Smooth muscle cell (in vitro differentiated cells): ENCODE measurements around the gene TM4SF4. TPM values are rescaled to one million over a fixed set of nuclear protein-coding genes. Genes with fewer than 3 reads are reported as not detected.

ENCODE experiments used
- DNase-seq: peaks from one replicate; lab custom pipeline; 2025; ENCODE audit not compliant: unreplicated experiment; lab: John Stamatoyannopoulos, UW
- H2AFZ ChIP-seq: fragments of 200-600 bp; sonication (generic); 2 replicates; pipeline ENCODE4 v1.6.0; 2016; ENCODE audit warnings: antibody characterized with exemption, low read depth, mild to moderate bottlenecking
- H3F3A ChIP-seq: fragments of 200-600 bp; sonication (generic); 2 replicates; pipeline ENCODE4 v1.6.0; 2017; ENCODE audit warnings: antibody characterized with exemption, low read depth
- H3K27ac ChIP-seq: fragments of 200-600 bp; sonication (generic); 2 replicates; pipeline ENCODE4 v1.5.1; 2016; ENCODE audit warnings: low read depth, mild to moderate bottlenecking
- H3K27me3 ChIP-seq: fragments of 200-600 bp; sonication (generic); 2 replicates; pipeline ENCODE4 v1.6.1; 2016; ENCODE audit warnings: low read depth, mild to moderate bottlenecking
- H3K36me3 ChIP-seq: fragments of 200-600 bp; sonication (generic); 2 replicates; pipeline ENCODE4 v1.5.1; 2016; ENCODE audit warnings: low read depth
- H3K4me1 ChIP-seq: fragments of 200-600 bp; sonication (generic); 2 replicates; pipeline ENCODE4 v1.5.1; 2016; ENCODE audit warnings: low read depth
- H3K4me2 ChIP-seq: fragments of 200-600 bp; sonication (generic); 2 replicates; pipeline ENCODE4 v1.6.0; 2016; ENCODE audit warnings: mild to moderate bottlenecking
- H3K4me3 ChIP-seq: fragments of 200-600 bp; sonication (generic); 2 replicates; pipeline ENCODE4 v1.5.1; 2016; ENCODE audit warnings: mild to moderate bottlenecking
- H3K79me2 ChIP-seq: fragments of 200-600 bp; sonication (generic); 2 replicates; pipeline ENCODE4 v1.6.0; 2016; ENCODE audit warnings: low read depth, mild to moderate bottlenecking
- H3K9ac ChIP-seq: fragments of 200-600 bp; sonication (generic); 2 replicates; pipeline ENCODE4 v1.6.0; 2016; ENCODE audit warnings: low read depth
- H3K9me3 ChIP-seq: fragments of 200-600 bp; sonication (generic); replicated peaks from 2 replicates; pipeline ENCODE4 v1.5.1; 2016; ENCODE audit warnings: low read depth
- H4K20me1 ChIP-seq: fragments of 200-600 bp; sonication (generic); 2 replicates; pipeline ENCODE4 v1.6.0; 2016; ENCODE audit warnings: low read depth
- CTCF ChIP-seq: fragments of 200-600 bp; sonication (generic); IDR thresholded peaks from 2 replicates; pipeline ENCODE4 v1.5.1; 2017; ENCODE audit warnings: borderline replicate concordance, mild to moderate bottlenecking, antibody characterized with exemption; ENCODE audit not compliant: insufficient read depth, poor library complexity, severe bottlenecking
- WGBS: methylation state at CpG from one replicate; pipeline ENCODE4 v1.1.7; 2016; ENCODE audit warnings: low lambda C conversion rate; 5-methylcytosine and 5-hydroxymethylcytosine counted together
- polyA plus RNA-seq: library from polyadenylated mRNA; unstranded; fragments of >200 nt; fragmentation: Nextera tagmentation; extraction: Ambion mirVana; gene quantifications from 2 replicates; pipeline ENCODE4 v1.2.1, GENCODE V29; 2016
- total RNA-seq: library from RNA; depleted of rRNA; stranded (reverse); fragments of >200 nt; gene quantifications from 2 replicates; pipeline ENCODE4 v1.2.3, GENCODE V29; 2014

The TM4SF4 gene
- total and polyA plus RNA-seq, 2 experiments from 2014 or later: 0.29 TPM; not detected in 1

- no peak for TF ChIP-seq CTCF
- H2AFZ ChIP-seq: no peak overlapping the region
- H3K27me3 ChIP-seq: no peaks in the 10 kb centered on the region
- DNase-seq: no peak
- H3K4me3 ChIP-seq: no peak overlapping the region
- WGBS: 68% methylated on average over 9 of the region's 9 CpGs
- H3F3A ChIP-seq: peaks cover 20% of the 10 kb centered on the region
- H3K36me3 ChIP-seq: no peaks in the 10 kb centered on the region
- H3K79me2 ChIP-seq: peaks cover 90% of the 10 kb centered on the region
- no peaks in the 10 kb centered on the region for H3K9me3 ChIP-seq
- peak overlapping the region; percentile 45 for H3K9ac ChIP-seq
- peak overlapping the region; percentile 70 for H3K4me2 ChIP-seq
- peak overlapping the region; percentile 79 for H3K27ac ChIP-seq
- peaks cover 18% of the 10 kb centered on the region for H3K4me1 ChIP-seq
- H4K20me1 ChIP-seq: peaks cover 21% of the 10 kb centered on the region
These were observed 68.1 kb downstream of the TM4SF4 start for GRCh38 chr3:149542375-149543312.

GRCh38 chr3:149545049-149545448, 70.6 kb downstream of the TM4SF4 start:
- no peak overlapping the region for H3K4me2 ChIP-seq
- peaks cover 22% of the 10 kb centered on the region for H3K4me1 ChIP-seq

GRCh38 chr3:149547413-149547812, 72.9 kb downstream of the TM4SF4 start:
- DNase-seq: no peak
- peak overlapping the region; percentile 55 for H3K9ac ChIP-seq

More at GRCh38 chr3:149545049-149545448, 70.6 kb downstream of the TM4SF4 start:
- TF ChIP-seq CTCF: no peak
- H3K9ac ChIP-seq: no peak overlapping the region
- peaks cover 82% of the 10 kb centered on the region for H3K79me2 ChIP-seq
- H3K27me3 ChIP-seq: no peaks in the 10 kb centered on the region
- peaks cover 23% of the 10 kb centered on the region for H3F3A ChIP-seq
- 73% methylated on average over 2 of the region's 2 CpGs for WGBS
- H3K36me3 ChIP-seq: no peaks in the 10 kb centered on the region
- H4K20me1 ChIP-seq: peaks cover 34% of the 10 kb centered on the region
- DNase-seq: no peak
- no peak overlapping the region for H3K4me3 ChIP-seq
- H2AFZ ChIP-seq: no peak overlapping the region
- no peaks in the 10 kb centered on the region for H3K9me3 ChIP-seq
- H3K27ac ChIP-seq: no peak overlapping the region

More at GRCh38 chr3:149547413-149547812, 72.9 kb downstream of the TM4SF4 start:
- TF ChIP-seq CTCF: no peak
- no peaks in the 10 kb centered on the region for H3K27me3 ChIP-seq
- H3K79me2 ChIP-seq: peaks cover 85% of the 10 kb centered on the region
- H3K4me2 ChIP-seq: peak overlapping the region; percentile 38
- peak overlapping the region; percentile 90 for H3K27ac ChIP-seq
- H4K20me1 ChIP-seq: peaks cover 34% of the 10 kb centered on the region
- no peaks in the 10 kb centered on the region for H3K9me3 ChIP-seq
- 66% methylated on average over 9 of the region's 9 CpGs for WGBS
- no peaks in the 10 kb centered on the region for H3K36me3 ChIP-seq
- H3K4me3 ChIP-seq: no peak overlapping the region
- peaks cover 14% of the 10 kb centered on the region for H3K4me1 ChIP-seq
- H2AFZ ChIP-seq: no peak overlapping the region
- peaks cover 7% of the 10 kb centered on the region for H3F3A ChIP-seq
